ENCODE data around the gene FAM163B.

GRCh38 chr9:133608889-133609288 lies 300 bp downstream of the FAM163B start:
- TF ChIP-seq GATA2 (IDR thresholded peaks at IDR 0.05; ENCODE audit: low read depth, low read length) (no peak), GATA3 (IDR thresholded peaks at IDR 0.05; ENCODE audit: low read depth, low read length) (no peak)
